ENCODE results near the gene MARCHF3.
A peak's percentile ranks its signal among the peaks of the same experiment; 100 is the strongest.

MARCHF3 gene

GRCh38 chr5:126971455-126972031, 58.8 kb downstream of the MARCHF3 start:
- Histone ChIP-seq H3K4me2 (ENCODE audit: low read depth, low read length, poor library complexity, severe bottlenecking) (peak overlapping the region; percentile 67), H3K4me3 (ENCODE audit: low read length, poor library complexity, severe bottlenecking) (peak overlapping the region; percentile 54), H3K9me2 (replicated peaks; ENCODE audit: low read depth, low read length) (no peaks in the 10 kb centered on the region), H3K9me3 (ENCODE audit: insufficient read depth, low read depth, low read length) (no peaks in the 10 kb centered on the region), H3K79me2 (ENCODE audit: insufficient read depth, low read length) (0 out of 2 replicates have a peak, but pooled peaks cover 7% of the 10 kb centered on the region), H3K36me3 (ENCODE audit: insufficient read depth, low read length) (no peaks in the 10 kb centered on the region), H3F3A (ENCODE audit: low read depth) (no peaks in the 10 kb centered on the region), H3K27me3 (ENCODE audit: insufficient read depth, low read length, poor library complexity, severe bottlenecking) (no peaks in the 10 kb centered on the region), H3K9ac (ENCODE audit: low read depth, low read length, poor library complexity, severe bottlenecking) (peak overlapping the region; percentile 55), H3K4me1 (ENCODE audit: insufficient read depth, low read length, poor library complexity, severe bottlenecking) (peaks cover 59% of the 10 kb centered on the region), H2AFZ (ENCODE audit: low read length) (no peak overlapping the region), H4K20me1 (ENCODE audit: insufficient read depth, low read length, poor library complexity, severe bottlenecking) (no peaks in the 10 kb centered on the region)
- TF ChIP-seq EZH2phosphoT487 (IDR thresholded peaks at IDR 0.05; ENCODE audit: borderline replicate concordance): no peak
- no peak for TF ChIP-seq CTCF (conservative IDR thresholded peaks at IDR 0.05; ENCODE audit: low read length)

GRCh38 chr5:126970517-126971017, 59.8 kb downstream of the MARCHF3 start:
- Histone ChIP-seq H3K79me2 (ENCODE audit: insufficient read depth, low read length) (0 out of 2 replicates have a peak, but pooled peaks cover 7% of the 10 kb centered on the region), H3K9me2 (replicated peaks; ENCODE audit: low read depth, low read length) (no peaks in the 10 kb centered on the region), H3K36me3 (ENCODE audit: insufficient read depth, low read length) (no peaks in the 10 kb centered on the region), H3K9me3 (ENCODE audit: insufficient read depth, low read depth, low read length) (no peaks in the 10 kb centered on the region), H2AFZ (ENCODE audit: low read length) (no peak overlapping the region), H4K20me1 (ENCODE audit: insufficient read depth, low read length, poor library complexity, severe bottlenecking) (no peaks in the 10 kb centered on the region), H3K9ac (ENCODE audit: low read depth, low read length, poor library complexity, severe bottlenecking) (no peak overlapping the region), H3K4me3 (ENCODE audit: low read length, poor library complexity, severe bottlenecking) (no peak overlapping the region), H3K4me1 (ENCODE audit: insufficient read depth, low read length, poor library complexity, severe bottlenecking) (peaks cover 49% of the 10 kb centered on the region), H3F3A (ENCODE audit: low read depth) (no peaks in the 10 kb centered on the region), H3K27me3 (ENCODE audit: insufficient read depth, low read length, poor library complexity, severe bottlenecking) (no peaks in the 10 kb centered on the region), H3K4me2 (ENCODE audit: low read depth, low read length, poor library complexity, severe bottlenecking) (peak overlapping the region; percentile 46)
- TF ChIP-seq CTCF (conservative IDR thresholded peaks at IDR 0.05; ENCODE audit: low read length) (no peak), EZH2phosphoT487 (IDR thresholded peaks at IDR 0.05; ENCODE audit: borderline replicate concordance) (no peak)

DNA sequence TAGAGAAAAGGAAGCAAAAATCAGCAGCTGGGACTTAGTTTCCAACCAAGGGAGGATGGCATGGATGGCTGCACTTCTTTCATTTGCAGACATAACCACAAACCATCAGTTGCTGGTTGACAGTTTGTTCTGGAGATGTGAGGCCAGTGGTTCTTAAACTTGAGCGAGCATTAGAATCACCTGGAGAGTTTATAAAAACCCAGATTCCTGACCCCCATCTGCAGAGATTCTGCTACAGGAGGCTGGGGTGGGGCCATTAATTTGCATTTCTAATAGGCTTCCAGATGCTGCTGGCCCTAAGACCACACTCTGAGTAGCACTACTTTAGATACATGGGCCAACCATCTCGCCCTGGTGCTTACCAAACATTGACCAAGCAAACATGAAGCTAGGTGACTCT, 60.8 kb downstream of the MARCHF3 start:
- H3K4me1 ChIP-seq (ENCODE audit: insufficient read depth, low read length, poor library complexity, severe bottlenecking): peaks cover 48% of the 10 kb centered on the region
- H4K20me1 ChIP-seq (ENCODE audit: insufficient read depth, low read length, poor library complexity, severe bottlenecking): no peaks in the 10 kb centered on the region
- H2AFZ ChIP-seq (ENCODE audit: low read length): no peak overlapping the region
- no peaks in the 10 kb centered on the region for H3K27me3 ChIP-seq (ENCODE audit: insufficient read depth, low read length, poor library complexity, severe bottlenecking)
- 0 out of 2 replicates have a peak, but pooled peaks cover 7% of the 10 kb centered on the region for H3K79me2 ChIP-seq (ENCODE audit: insufficient read depth, low read length)
- TF ChIP-seq EZH2phosphoT487 (IDR thresholded peaks at IDR 0.05; ENCODE audit: borderline replicate concordance): no peak
- no peak for TF ChIP-seq CTCF (conservative IDR thresholded peaks at IDR 0.05; ENCODE audit: low read length)
- peak overlapping the region; percentile 32 for H3K9ac ChIP-seq (ENCODE audit: low read depth, low read length, poor library complexity, severe bottlenecking)
- H3K36me3 ChIP-seq (ENCODE audit: insufficient read depth, low read length): no peaks in the 10 kb centered on the region
- peak overlapping the region; percentile 36 for H3K4me3 ChIP-seq (ENCODE audit: low read length, poor library complexity, severe bottlenecking)
- peak overlapping the region; percentile 46 for H3K4me2 ChIP-seq (ENCODE audit: low read depth, low read length, poor library complexity, severe bottlenecking)
- no peaks in the 10 kb centered on the region for H3K9me2 ChIP-seq (replicated peaks; ENCODE audit: low read depth, low read length)
- no peaks in the 10 kb centered on the region for H3F3A ChIP-seq (ENCODE audit: low read depth)
- no peaks in the 10 kb centered on the region for H3K9me3 ChIP-seq (ENCODE audit: insufficient read depth, low read depth, low read length)

Measured in Loucy (cell line).